AG10803 (cell line): ENCODE results near the gene PLCL1.

Experiments
- DNase-seq: peaks from one replicate; pipeline ENCODE4 v3.0.0; 2010; ENCODE audit warnings: low read depth
- H3K4me3 ChIP-seq: 2 replicates; pipeline ENCODE4 v1.5.1; 2011; ENCODE audit warnings: mild to moderate bottlenecking, low read length, control low read depth
- TF ChIP-seq, protein P1 (sequence below): conservative IDR thresholded peaks from 2 replicates; pipeline ENCODE4 v1.5.1; 2011; ENCODE audit warnings: mild to moderate bottlenecking, low read length, control low read depth, inconsistent platforms

The PLCL1 gene

DNA sequence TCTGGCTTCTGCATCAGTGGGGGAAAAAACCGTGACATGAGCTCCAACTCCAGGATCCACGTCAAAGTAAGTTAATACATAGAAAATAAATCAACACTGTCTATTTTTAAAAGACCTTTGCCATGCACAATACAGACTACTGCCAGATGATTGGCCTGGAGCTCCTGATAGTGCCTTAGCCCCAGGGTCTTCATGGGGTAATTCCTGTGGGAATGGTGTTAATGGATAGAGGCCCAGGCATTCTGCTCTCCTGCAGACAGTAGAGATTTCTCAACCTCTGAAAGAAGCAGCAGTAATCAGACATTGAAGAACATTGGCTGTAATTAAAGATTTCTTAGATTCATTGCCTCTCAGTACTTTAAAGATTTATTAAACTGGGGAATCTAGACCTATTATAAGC is 4.3 kb upstream of the PLCL1 start:
- DNase-seq = no peak
- H3K4me3 ChIP-seq = no peak overlapping the region
- TF ChIP-seq, protein P1, sequence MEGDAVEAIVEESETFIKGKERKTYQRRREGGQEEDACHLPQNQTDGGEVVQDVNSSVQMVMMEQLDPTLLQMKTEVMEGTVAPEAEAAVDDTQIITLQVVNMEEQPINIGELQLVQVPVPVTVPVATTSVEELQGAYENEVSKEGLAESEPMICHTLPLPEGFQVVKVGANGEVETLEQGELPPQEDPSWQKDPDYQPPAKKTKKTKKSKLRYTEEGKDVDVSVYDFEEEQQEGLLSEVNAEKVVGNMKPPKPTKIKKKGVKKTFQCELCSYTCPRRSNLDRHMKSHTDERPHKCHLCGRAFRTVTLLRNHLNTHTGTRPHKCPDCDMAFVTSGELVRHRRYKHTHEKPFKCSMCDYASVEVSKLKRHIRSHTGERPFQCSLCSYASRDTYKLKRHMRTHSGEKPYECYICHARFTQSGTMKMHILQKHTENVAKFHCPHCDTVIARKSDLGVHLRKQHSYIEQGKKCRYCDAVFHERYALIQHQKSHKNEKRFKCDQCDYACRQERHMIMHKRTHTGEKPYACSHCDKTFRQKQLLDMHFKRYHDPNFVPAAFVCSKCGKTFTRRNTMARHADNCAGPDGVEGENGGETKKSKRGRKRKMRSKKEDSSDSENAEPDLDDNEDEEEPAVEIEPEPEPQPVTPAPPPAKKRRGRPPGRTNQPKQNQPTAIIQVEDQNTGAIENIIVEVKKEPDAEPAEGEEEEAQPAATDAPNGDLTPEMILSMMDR = no peak

DNA sequence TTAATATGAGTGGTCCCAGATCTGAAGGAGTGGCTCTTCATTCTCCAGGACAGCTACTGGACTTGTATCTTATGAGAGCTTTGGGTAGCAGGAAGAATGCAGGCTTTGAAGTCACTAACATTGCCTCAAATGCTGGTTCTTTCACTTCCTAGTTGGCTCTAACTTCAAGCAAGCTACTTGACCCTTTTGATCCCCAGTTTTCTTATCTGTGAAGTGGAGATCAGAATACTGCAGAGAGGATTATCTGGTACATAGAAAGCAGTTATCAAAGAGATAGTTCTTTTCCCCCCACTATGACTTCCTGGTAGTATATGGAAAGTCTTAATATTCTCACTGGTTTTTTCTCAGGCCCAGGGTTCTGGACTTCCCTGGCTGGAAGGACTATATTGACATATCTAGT is 3.4 kb upstream of the PLCL1 start:
- H3K4me3 ChIP-seq = no peak overlapping the region
- TF ChIP-seq, protein P1 = no peak
- DNase-seq = no peak

- TF ChIP-seq, protein P1 = peak; percentile 98
- H3K4me3 ChIP-seq = no peak overlapping the region
- peak; percentile 62 for DNase-seq
Observed at GRCh38 chr2:197803033-197803444, 1.4 kb upstream of the PLCL1 start.

DNA sequence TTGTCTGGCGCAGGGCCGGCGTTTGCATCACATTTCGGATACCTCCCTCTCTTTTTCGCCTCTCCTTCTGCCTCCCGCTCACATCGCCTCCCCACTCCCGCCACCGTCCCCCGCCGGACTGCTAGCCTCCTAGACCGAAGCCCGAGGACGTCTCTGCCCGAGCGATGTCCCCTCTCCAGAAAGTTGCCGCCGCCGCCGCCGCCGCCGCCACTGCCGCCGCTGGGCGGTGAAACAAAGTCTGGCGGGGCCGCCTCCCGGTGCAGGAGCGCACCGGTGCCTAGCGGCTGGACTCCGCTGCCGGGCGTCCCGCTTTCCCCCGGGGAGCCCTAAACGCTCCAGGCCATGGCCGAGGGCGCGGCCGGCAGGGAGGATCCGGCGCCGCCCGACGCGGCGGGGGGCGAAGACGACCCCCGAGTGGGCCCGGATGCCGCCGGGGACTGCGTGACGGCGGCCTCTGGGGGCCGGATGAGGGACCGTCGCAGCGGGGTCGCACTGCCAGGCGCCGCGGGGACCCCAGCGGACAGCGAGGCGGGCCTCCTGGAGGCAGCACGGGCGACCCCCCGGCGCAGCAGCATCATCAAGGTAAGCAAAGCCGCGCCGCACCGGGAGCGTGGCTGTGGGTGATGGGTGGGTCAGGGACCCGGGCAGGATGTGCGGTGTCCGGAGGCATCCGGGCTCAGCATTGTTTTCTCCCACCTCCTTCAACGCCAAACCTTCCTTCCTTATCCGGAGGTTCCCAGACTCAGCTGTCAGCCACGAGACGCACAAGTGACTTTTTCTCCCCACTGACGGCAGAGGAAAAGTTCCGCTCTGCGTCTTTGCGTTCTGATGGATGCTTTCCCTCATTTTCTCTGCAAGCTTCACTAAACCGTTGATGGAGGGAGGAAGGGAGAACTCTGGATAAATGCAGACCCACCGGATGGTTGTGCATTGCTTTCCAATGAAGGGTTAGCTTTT is 643 bp downstream of the PLCL1 start:
- TF ChIP-seq, protein P1 = no peak
- peak; percentile 20 for DNase-seq
- H3K4me3 ChIP-seq = peak overlapping the region; percentile 66

DNA sequence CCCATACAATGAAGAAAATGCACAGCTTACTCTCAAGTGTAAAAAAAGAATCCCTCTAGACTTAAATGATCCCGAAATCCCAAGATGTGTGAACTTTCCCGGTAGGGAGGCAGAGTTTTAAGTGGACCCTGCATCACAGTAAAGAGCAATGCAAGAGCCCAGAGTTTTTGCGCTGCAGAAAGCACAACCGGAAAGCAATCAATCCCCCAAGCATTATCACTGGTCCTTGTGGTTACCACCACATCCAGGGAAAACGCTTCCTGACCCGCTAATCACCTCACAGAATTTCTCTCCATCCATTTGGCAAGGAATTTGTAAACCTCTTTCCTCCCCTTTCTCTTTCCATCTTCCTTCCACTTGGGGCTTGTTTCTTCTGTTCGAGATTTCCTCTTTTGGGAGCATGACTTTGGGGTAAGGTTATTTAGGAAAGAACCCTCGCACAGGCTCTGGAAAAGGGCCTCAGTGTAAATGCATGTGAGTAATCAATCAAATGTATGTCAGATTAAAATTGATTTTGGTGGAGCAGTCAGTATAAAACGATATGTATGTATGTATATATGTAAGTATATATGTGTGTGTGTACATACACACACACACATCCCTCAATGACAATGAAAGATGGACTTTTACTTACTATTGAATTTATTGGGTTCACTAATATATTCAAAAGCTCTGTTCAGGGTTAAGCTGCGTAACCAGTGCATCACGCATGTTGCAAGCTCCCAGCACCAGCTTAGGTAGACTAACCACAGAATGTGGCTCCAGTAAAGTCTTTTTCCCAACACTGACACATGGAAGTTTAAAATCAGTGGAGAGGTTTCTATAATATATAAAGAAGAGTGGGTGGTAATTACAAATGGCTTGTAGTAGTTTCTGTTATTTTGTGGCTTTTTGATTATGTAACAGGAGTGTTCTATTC is 1.6 kb downstream of the PLCL1 start:
- TF ChIP-seq, protein P1 = no peak
- DNase-seq = peak; percentile 21
- H3K4me3 ChIP-seq = peak overlapping the region; percentile 66

- DNase-seq = no peak
- TF ChIP-seq, protein P1 = no peak
- no peak overlapping the region for H3K4me3 ChIP-seq
Observed at GRCh38 chr2:197809064-197809463, 4.7 kb downstream of the PLCL1 start.
